Measurements from ENCODE around the gene FGF2.
"Not testable (repeated sequence)": the region's sequence is repeated elsewhere in the genome, so short reads cannot be mapped to it uniquely, and the experiment has no call there.

The FGF2 gene

DNA sequence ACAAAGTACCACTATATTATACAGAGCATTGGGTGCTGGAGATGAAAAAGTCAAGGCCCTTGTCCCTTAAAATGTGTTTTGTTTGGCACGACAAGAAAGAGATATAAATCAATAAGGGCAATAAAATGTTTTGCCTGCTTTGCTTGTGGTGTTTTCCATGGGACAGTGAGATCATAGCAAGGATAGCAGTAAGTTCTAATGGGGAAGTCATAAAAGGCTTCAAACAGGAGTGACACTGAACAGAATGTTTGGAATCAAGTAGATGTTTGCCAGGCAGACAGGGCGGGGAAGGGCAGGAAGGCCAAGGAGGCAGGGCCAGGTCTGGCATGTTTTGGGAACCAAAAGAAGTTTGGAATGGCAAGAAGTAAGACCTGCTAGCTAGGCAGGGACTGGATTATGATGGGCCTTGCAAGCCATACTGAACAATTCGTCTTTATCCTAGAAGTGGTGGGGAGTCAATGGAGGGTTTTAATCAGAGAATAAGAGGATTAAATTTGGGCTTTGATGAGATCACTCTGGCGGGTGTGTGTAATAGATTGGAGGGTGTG, 16.4 kb downstream of the FGF2 start (continued):
- TF ChIP-seq, protein P1, sequence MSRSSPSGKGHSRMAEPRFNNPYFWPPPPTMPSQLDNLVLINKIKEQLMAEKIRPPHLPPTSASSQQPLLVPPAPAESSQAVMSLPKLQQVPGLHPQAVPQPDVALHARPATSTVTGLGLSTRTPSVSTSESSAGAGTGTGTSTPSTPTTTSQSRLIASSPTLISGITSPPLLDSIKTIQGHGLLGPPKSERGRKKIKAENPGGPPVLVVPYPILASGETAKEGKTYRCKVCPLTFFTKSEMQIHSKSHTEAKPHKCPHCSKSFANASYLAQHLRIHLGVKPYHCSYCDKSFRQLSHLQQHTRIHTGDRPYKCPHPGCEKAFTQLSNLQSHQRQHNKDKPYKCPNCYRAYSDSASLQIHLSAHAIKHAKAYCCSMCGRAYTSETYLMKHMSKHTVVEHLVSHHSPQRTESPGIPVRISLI (tag by site-specific recombination; IDR thresholded peaks at IDR 0.05) = peak; percentile 80; the same call in 1 of the 2 replicates
- TF ChIP-seq KLF1 (tag by site-specific recombination; IDR thresholded peaks at IDR 0.05) (peak; percentile 67), BCL11A (tag by site-specific recombination; IDR thresholded peaks at IDR 0.05; ENCODE audit: low read depth) (peak; percentile 91), ZBTB17 (tag by site-specific recombination; IDR thresholded peaks at IDR 0.05) (peak; percentile 75), ZFP3 (tag by site-specific recombination; IDR thresholded peaks at IDR 0.05; ENCODE audit: low read depth) (no peak), ZFP41 (tag by site-specific recombination; IDR thresholded peaks at IDR 0.05; ENCODE audit: borderline replicate concordance) (no peak), ZNF561 (tag by site-specific recombination; IDR thresholded peaks at IDR 0.05; ENCODE audit: borderline replicate concordance) (peak; percentile 59; the same call in 1 of the 2 replicates), ZNF221 (tag by site-specific recombination; IDR thresholded peaks at IDR 0.05; ENCODE audit: borderline replicate concordance) (no peak), ZNF239 (tag by site-specific recombination; IDR thresholded peaks at IDR 0.05) (no peak), ZNF843 (tag by site-specific recombination; IDR thresholded peaks at IDR 0.05) (peak; percentile 95), ZBTB21 (tag by site-specific recombination; IDR thresholded peaks at IDR 0.05) (peak; percentile 46; the same call in 1 of the 2 replicates), ZNF16 (tag by site-specific recombination; IDR thresholded peaks at IDR 0.05; ENCODE audit: low read depth) (0 out of 2 replicates have a peak, but pooled peaks have one; percentile 15), TCF7L2 (IDR thresholded peaks at IDR 0.05; ENCODE audit: borderline replicate concordance, low read depth, low read length) (peak; percentile 95)
- TF ChIP-seq, protein P2, sequence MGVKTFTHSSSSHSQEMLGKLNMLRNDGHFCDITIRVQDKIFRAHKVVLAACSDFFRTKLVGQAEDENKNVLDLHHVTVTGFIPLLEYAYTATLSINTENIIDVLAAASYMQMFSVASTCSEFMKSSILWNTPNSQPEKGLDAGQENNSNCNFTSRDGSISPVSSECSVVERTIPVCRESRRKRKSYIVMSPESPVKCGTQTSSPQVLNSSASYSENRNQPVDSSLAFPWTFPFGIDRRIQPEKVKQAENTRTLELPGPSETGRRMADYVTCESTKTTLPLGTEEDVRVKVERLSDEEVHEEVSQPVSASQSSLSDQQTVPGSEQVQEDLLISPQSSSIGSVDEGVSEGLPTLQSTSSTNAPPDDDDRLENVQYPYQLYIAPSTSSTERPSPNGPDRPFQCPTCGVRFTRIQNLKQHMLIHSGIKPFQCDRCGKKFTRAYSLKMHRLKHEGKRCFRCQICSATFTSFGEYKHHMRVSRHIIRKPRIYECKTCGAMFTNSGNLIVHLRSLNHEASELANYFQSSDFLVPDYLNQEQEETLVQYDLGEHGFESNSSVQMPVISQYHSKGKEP (tag by site-specific recombination; IDR thresholded peaks at IDR 0.05) = peak; percentile 84

DNA sequence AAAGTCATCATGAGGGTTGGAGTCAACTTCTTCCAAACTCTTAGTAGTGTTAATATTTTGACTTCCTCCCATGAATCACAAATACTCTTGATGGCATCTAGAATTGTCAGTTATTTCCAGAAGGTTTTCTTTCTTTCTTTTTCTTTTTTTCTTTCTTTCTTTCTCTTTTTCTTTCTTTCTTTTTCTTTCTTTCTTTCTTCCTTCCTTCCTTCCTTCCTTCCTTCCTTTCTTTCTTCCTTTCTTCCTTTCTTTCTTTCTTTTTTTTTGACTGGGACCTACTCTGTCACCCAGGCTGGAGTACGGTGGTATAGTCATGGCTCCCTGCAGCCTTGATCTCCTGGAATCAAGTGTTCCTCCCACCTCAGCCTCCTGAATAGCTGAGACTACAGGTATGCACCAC, 17.8 kb downstream of the FGF2 start:
- H3K4me3 ChIP-seq (ENCODE audit: low read depth, low read length); POLR2A ChIA-PET; H3K27ac ChIP-seq (ENCODE audit: extremely low read depth, low read depth, low read length); H3K36me3 ChIP-seq (ENCODE audit: control insufficient read depth in 2 of 2, insufficient read depth in 1 of 2, low read length in 2 of 2); H3K4me1 ChIP-seq (ENCODE audit: control insufficient read depth, insufficient read depth, low read length); H3K9me3 ChIP-seq (ENCODE audit: control insufficient read depth, insufficient read depth, low read depth, low read length); CTCF ChIA-PET: not testable (repeated sequence)
- peak; percentile 83 for TF ChIP-seq ZNF366 (tag by site-specific recombination; conservative IDR thresholded peaks at IDR 0.05)

DNA sequence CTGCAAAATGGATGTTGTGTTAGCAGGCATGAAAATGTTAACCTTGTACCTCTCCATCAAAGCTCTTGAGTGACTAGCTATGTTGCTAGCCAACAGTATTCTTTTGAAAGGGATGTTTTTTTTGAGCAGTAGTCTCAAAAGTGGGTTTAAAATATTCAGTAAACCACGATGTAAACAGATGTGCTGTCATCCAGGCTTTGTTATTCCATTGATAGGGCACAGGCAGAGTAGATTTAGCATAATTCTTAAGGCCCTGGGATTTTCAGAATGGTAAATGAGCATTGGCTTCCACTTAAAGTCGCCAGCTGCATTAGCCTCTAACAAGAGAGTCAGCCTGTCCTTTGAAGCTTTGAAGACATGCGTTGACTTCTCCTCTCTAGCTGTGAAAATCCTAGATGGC, 18.4 kb downstream of the FGF2 start:
- Histone ChIP-seq H3K4me3 (ENCODE audit: low read depth, low read length) (no peak overlapping the region), H3K36me3 (ENCODE audit: control insufficient read depth in 2 of 2, insufficient read depth in 1 of 2, low read length in 2 of 2) (no peaks in the 10 kb centered on the region), H3K9me3 (ENCODE audit: control insufficient read depth, insufficient read depth, low read depth, low read length) (no peaks in the 10 kb centered on the region), H3K4me1 (ENCODE audit: control insufficient read depth, insufficient read depth, low read length) (peaks cover 8% of the 10 kb centered on the region), H3K27ac (ENCODE audit: extremely low read depth, low read depth, low read length) (no peak overlapping the region)
- CTCF ChIA-PET = interaction anchor here (0.6 kb wide), 1 partner anchor 65 kb away, joined by 3 read pairs; no protein-coding TSS in a partner anchor
- POLR2A ChIA-PET = no interaction called here
- TF ChIP-seq ZNF121 (tag by site-specific recombination; IDR thresholded peaks at IDR 0.05) = no peak
- no peak for TF ChIP-seq MZF1 (tag by site-specific recombination; IDR thresholded peaks at IDR 0.05; ENCODE audit: borderline replicate concordance)
- TF ChIP-seq ZNF202 (tag by site-specific recombination; IDR thresholded peaks at IDR 0.05; ENCODE audit: borderline replicate concordance) = no peak
- no peak for TF ChIP-seq ZBTB7A (tag by site-specific recombination; IDR thresholded peaks at IDR 0.05; ENCODE audit: low read depth)
- no peak for TF ChIP-seq ZNF473 (tag by site-specific recombination; IDR thresholded peaks at IDR 0.05)
- no peak for TF ChIP-seq ZNF140 (tag by site-specific recombination; IDR thresholded peaks at IDR 0.05)
- no peak for TF ChIP-seq BCL11B (tag by site-specific recombination; IDR thresholded peaks at IDR 0.05; ENCODE audit: low read depth)
- TF ChIP-seq ZSCAN16 (tag by site-specific recombination; IDR thresholded peaks at IDR 0.05) = no peak
- no peak for TF ChIP-seq ZNF423 (tag by site-specific recombination; IDR thresholded peaks at IDR 0.05)
- TF ChIP-seq TRIM28 (IDR thresholded peaks at IDR 0.05; ENCODE audit: borderline replicate concordance, low read length) = no peak
- no peak for TF ChIP-seq ZNF626 (tag by site-specific recombination; IDR thresholded peaks at IDR 0.05)
- TF ChIP-seq MEIS1 (CRISPR knock-in tag; IDR thresholded peaks at IDR 0.05; ENCODE audit: borderline replicate concordance) = no peak
- no peak for TF ChIP-seq SCRT1 (tag by site-specific recombination; IDR thresholded peaks at IDR 0.05; ENCODE audit: borderline replicate concordance)
- TF ChIP-seq, protein P3, sequence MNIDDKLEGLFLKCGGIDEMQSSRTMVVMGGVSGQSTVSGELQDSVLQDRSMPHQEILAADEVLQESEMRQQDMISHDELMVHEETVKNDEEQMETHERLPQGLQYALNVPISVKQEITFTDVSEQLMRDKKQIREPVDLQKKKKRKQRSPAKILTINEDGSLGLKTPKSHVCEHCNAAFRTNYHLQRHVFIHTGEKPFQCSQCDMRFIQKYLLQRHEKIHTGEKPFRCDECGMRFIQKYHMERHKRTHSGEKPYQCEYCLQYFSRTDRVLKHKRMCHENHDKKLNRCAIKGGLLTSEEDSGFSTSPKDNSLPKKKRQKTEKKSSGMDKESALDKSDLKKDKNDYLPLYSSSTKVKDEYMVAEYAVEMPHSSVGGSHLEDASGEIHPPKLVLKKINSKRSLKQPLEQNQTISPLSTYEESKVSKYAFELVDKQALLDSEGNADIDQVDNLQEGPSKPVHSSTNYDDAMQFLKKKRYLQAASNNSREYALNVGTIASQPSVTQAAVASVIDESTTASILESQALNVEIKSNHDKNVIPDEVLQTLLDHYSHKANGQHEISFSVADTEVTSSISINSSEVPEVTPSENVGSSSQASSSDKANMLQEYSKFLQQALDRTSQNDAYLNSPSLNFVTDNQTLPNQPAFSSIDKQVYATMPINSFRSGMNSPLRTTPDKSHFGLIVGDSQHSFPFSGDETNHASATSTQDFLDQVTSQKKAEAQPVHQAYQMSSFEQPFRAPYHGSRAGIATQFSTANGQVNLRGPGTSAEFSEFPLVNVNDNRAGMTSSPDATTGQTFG (tag by site-specific recombination; IDR thresholded peaks at IDR 0.05; ENCODE audit: borderline replicate concordance) = no peak
- TF ChIP-seq ZFHX2 (tag by site-specific recombination; conservative IDR thresholded peaks at IDR 0.05) = no peak
- no peak for TF ChIP-seq ZNF529 (tag by site-specific recombination; IDR thresholded peaks at IDR 0.05; ENCODE audit: insufficient replicate concordance)

All from HEK293 (cell line).